HG03565 (cell line): ENCODE measurements around the gene E2F2.
"Not testable (repeated sequence)": the region's sequence is repeated elsewhere in the genome, so short reads cannot be mapped to it uniquely, and the experiment has no call there.

Source experiments
- ATAC-seq: cut with Tn5 transposase; IDR thresholded peaks from one replicate; pipeline ENCODE4 v1.9.1; 2021; ENCODE audit warnings: mild to moderate bottlenecking, moderate library complexity; ENCODE audit not compliant: unreplicated experiment

The E2F2 gene

GRCh38 chr1:23551849-23552248 lies 20.8 kb upstream of the E2F2 start:
- ATAC-seq = no peak

GRCh38 chr1:23548704-23549143 lies 17.7 kb upstream of the E2F2 start:
- ATAC-seq = no peak

GRCh38 chr1:23546897-23547584 lies 16.0 kb upstream of the E2F2 start:
- ATAC-seq = no peak

- no peak for ATAC-seq
Observed at GRCh38 chr1:23545851-23546250, 14.8 kb upstream of the E2F2 start.

GRCh38 chr1:23544444-23545389 lies 13.7 kb upstream of the E2F2 start:
- ATAC-seq = no peak

GRCh38 chr1:23543707-23544443 lies 12.8 kb upstream of the E2F2 start:
- ATAC-seq = no peak

- ATAC-seq = not testable (repeated sequence)
Observed at GRCh38 chr1:23542940-23543339, 11.9 kb upstream of the E2F2 start.

GRCh38 chr1:23539698-23540266 lies 8.7 kb upstream of the E2F2 start:
- ATAC-seq = peak; percentile 66

- ATAC-seq = no peak
Observed at GRCh38 chr1:23537296-23537973, 6.4 kb upstream of the E2F2 start.

GRCh38 chr1:23533246-23534023 lies 2.4 kb upstream of the E2F2 start:
- no peak for ATAC-seq

GRCh38 chr1:23531562-23532094 lies 595 bp upstream of the E2F2 start:
- ATAC-seq = no peak

GRCh38 chr1:23530087-23530746 lies 816 bp downstream of the E2F2 start:
- ATAC-seq = no peak

- no peak for ATAC-seq
Observed at GRCh38 chr1:23529146-23530086, 1.6 kb downstream of the E2F2 start.

- peak; percentile 32 for ATAC-seq
Observed at GRCh38 chr1:23528250-23528978, 2.6 kb downstream of the E2F2 start.

GRCh38 chr1:23527900-23528249 lies 3.2 kb downstream of the E2F2 start:
- no peak for ATAC-seq

GRCh38 chr1:23527366-23527765 lies 3.7 kb downstream of the E2F2 start:
- ATAC-seq = no peak
